HEK293T (cell line): ENCODE measurements around the gene ZNF516.

Experiments
- ARNT ChIP-seq: fragments of 450-650 bp; IDR thresholded peaks from 2 replicates; pipeline ENCODE4 v1.6.1; 2017; ENCODE audit warnings: mild to moderate bottlenecking
- BHLHE40 ChIP-seq: fragments of 450-650 bp; IDR thresholded peaks from 2 replicates; pipeline ENCODE4 v1.6.1; 2016; ENCODE audit warnings: mild to moderate bottlenecking, moderate library complexity, borderline replicate concordance
- SUZ12 ChIP-seq: fragments of 450-650 bp; IDR thresholded peaks from 2 replicates; pipeline ENCODE4 v1.6.1; 2016; ENCODE audit warnings: mild to moderate bottlenecking

DNA sequence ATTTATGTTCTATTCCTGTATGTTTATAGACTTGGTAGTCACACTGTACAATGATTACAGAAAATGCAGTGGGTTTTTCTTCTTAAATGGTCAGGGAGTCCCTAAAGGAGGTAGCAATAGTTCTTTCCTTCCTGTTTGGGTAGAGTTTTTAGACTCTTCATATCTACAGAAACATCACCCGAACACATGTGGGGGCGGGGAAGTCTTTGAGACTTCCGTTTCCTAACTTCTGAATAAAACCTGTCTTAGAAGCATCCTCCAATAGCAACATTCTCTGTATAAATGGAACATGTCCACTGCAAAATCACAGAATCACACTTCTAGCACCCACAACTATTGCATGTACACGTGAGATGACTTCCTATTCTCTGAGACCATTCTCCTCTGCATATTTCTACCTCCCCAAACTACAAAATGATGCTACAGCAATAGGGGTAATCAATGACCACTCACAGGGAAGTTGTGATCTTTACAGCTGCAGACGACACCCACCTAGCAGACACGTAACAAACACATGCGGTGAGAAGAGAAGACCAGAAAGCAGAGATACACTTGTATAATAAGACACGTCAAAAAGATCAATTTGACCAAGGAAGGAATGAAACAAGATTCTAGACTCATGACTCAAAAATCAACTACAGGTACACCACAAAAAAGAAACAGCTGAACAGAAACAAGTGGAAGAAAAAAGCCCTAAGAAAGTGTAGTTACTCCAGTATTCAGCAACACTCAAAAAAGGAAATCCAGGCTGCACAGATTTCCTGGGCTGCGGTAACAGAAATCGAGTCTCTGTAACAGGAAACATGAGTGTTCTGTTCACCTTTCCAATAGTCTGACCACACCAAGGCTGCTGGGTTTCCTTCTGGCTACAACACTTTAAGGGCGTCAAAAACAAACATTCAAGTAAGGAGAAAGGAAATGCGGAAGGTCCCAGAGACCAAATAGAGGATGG lies 120.4 kb downstream of the ZNF516 start:
- TF ChIP-seq ARNT (no peak), SUZ12 (no peak), BHLHE40 (no peak)
